ENCODE results near the gene EIF5. TPM values are rescaled to one million over a fixed set of nuclear protein-coding genes. Genes with fewer than 3 reads are reported as not detected.

EIF5 gene
- total and polyA plus RNA-seq, 3 donors from 2014 or later: 308 to 366 (median 309) TPM

GRCh38 chr14:103393676-103394626 lies 59.9 kb downstream of the EIF5 start:
- TF ChIP-seq CTCF (IDR thresholded peaks at IDR 0.05) (peak; percentile 88 to 95 (median 95)), POLR2A (IDR thresholded peaks at IDR 0.05) (no peak)
- Histone ChIP-seq H3K4me1 (peaks cover 71% of the 10 kb centered on the region), H3K36me3 (ENCODE audit: low read depth, missing control alignments) (no peaks in the 10 kb centered on the region), H3K9me3 (no peaks in the 10 kb centered on the region), H3K4me3 (no peak overlapping the region), H3K27me3 (no peaks in the 10 kb centered on the region), H3K27ac (peak overlapping the region; percentile 51 to 79)
- WGBS, 2 donors: 39 to 45% methylated on average over 9 of the region's 9 CpGs
- DNase-seq: peak; percentile 56
- intact Hi-C loops (cut with DNase I; ENCODE audit: low total_unique reads): no loop called here

Small RNAs within 50 kb of the gene (small RNA-seq; reads per million reads assigned to genes)
- gene SNORA28: 44.6 to 50.1 reads per million in 2 donors

Other genes starting within 250 kb of the EIF5 start
- gene EXOC3L4, start 239.5 kb upstream of the EIF5 start, total RNA-seq: 1 to 10 TPM; 1.0 to 2.4 TPM
- gene EXOC3L4, start 239.5 kb upstream of the EIF5 start, polyA plus RNA-seq (ENCODE audit: insufficient read depth, low read depth, low replicate concordance): 2.4 TPM
- 10 to 100 TPM; 44.9 to 51.8 TPM for gene TNFAIP2, start 210.8 kb upstream of the EIF5 start, total RNA-seq
- gene TNFAIP2, start 210.8 kb upstream of the EIF5 start, polyA plus RNA-seq (ENCODE audit: insufficient read depth, low read depth, low replicate concordance): 92.8 TPM
- 100 to 1,000 TPM; 172 to 198 TPM for gene MARK3, start 51.2 kb downstream of the EIF5 start, total RNA-seq
- gene MARK3, start 51.2 kb downstream of the EIF5 start, polyA plus RNA-seq (ENCODE audit: insufficient read depth, low read depth, low replicate concordance): 93.9 TPM
- gene CKB, start 188.6 kb downstream of the EIF5 start, total RNA-seq: 1,000 to 10,000 TPM; 1,148 to 1,322 TPM
- gene CKB, start 188.6 kb downstream of the EIF5 start, polyA plus RNA-seq (ENCODE audit: insufficient read depth, low read depth, low replicate concordance): 504 TPM
- 10 to 100 TPM; 19.1 to 29.8 TPM for gene TRMT61A, start 195.0 kb downstream of the EIF5 start, total RNA-seq
- 12.1 TPM for gene TRMT61A, start 195.0 kb downstream of the EIF5 start, polyA plus RNA-seq (ENCODE audit: insufficient read depth, low read depth, low replicate concordance)
- 100 to 1,000 TPM in 1 of 2 donors, 10 to 100 TPM in 1; 63.4 to 124 TPM for gene BAG5, start 228.4 kb downstream of the EIF5 start, total RNA-seq
- 202 TPM for gene BAG5, start 228.4 kb downstream of the EIF5 start, polyA plus RNA-seq (ENCODE audit: insufficient read depth, low read depth, low replicate concordance)
- gene COA8, start 228.7 kb downstream of the EIF5 start, total RNA-seq: 10 to 100 TPM; 28.9 to 68.7 TPM
- 152 TPM for gene COA8, start 228.7 kb downstream of the EIF5 start, polyA plus RNA-seq (ENCODE audit: insufficient read depth, low read depth, low replicate concordance)